Calu3 (cell line): ENCODE measurements around the gene ATP9A. TPM values are rescaled to one million over a fixed set of nuclear protein-coding genes. Genes with fewer than 3 reads are reported as not detected.

ENCODE experiments used
- BruUV-seq: library from RNA; stranded (reverse); fragments of 400-500 nt; replicated peaks from 2 replicates; lab custom pipeline; 2021; lab: Mats Ljungman, UMichigan
- CTCF ChIA-PET: fragments of 300-600 bp; sonication (Branson Sonifier 250); formaldehyde crosslinking; loops from one replicate; lab custom pipeline; 2022; ENCODE audit warnings: antibody characterized with exemption; lab: Charles Lee
- DNase-seq: peaks from one replicate; pipeline ENCODE4 v3.0.0; 2022
- H3K27ac Mint-ChIP-seq: one replicate; pipeline ENCODE4 v1.8.0; 2022; ENCODE audit warnings: mixed read lengths; ENCODE audit not compliant: unreplicated experiment
- H3K27me3 Mint-ChIP-seq: one replicate; pipeline ENCODE4 v1.8.0; 2022; ENCODE audit warnings: mixed read lengths; ENCODE audit not compliant: unreplicated experiment
- H3K36me3 Mint-ChIP-seq: one replicate; pipeline ENCODE4 v1.8.0; 2022; ENCODE audit warnings: mild to moderate bottlenecking, moderate library complexity, mixed read lengths; ENCODE audit not compliant: insufficient read depth, unreplicated experiment
- H3K4me1 Mint-ChIP-seq: one replicate; pipeline ENCODE4 v1.8.0; 2022; ENCODE audit warnings: mild to moderate bottlenecking, low read depth, mixed read lengths; ENCODE audit not compliant: unreplicated experiment
- H3K4me3 Mint-ChIP-seq: one replicate; pipeline ENCODE4 v1.8.0; 2022; ENCODE audit warnings: mild to moderate bottlenecking, low read depth, moderate library complexity, mixed read lengths; ENCODE audit not compliant: unreplicated experiment
- H3K9me3 Mint-ChIP-seq: one replicate; pipeline ENCODE4 v1.8.0; 2022; ENCODE audit warnings: low read depth, mixed read lengths; ENCODE audit not compliant: unreplicated experiment
- CTCF ChIP-seq: fragments of 200-600 bp; IDR thresholded peaks from one replicate; pipeline ENCODE4 v1.8.0; 2022; ENCODE audit warnings: antibody characterized with exemption; ENCODE audit not compliant: unreplicated experiment
- intact Hi-C: fragments of 100-400 bp; cut with micrococcal nuclease; formaldehyde crosslinking; loops from one replicate; pipeline ENCODE4 v1.10.0; 2022; ENCODE audit not compliant: unreplicated experiment
- total RNA-seq: library from RNA; stranded (reverse); gene quantifications from 2 replicates; pipeline ENCODE4 v1.2.3, GENCODE V29; 2022

ATP9A gene
- total RNA-seq, 1 experiment from 2014 or later, result 98.5 TPM

GRCh38 chr20:51800060-51800871, 32.1 kb upstream of the ATP9A start:
- no peaks in the 10 kb centered on the region for H3K9me3 Mint-ChIP-seq
- CTCF ChIA-PET, result interaction anchor here (0.5 to 2.1 kb wide), 13 partner anchors 30 to 1696 kb away, joined by 3 to 19 read pairs (median 4); no protein-coding TSS in a partner anchor
- H3K4me3 Mint-ChIP-seq, result peak overlapping the region; percentile 79
- H3K27ac Mint-ChIP-seq, result peak overlapping the region; percentile 40
- peak; percentile 98 for DNase-seq
- peaks cover 33% of the 10 kb centered on the region for H3K4me1 Mint-ChIP-seq
- H3K27me3 Mint-ChIP-seq, result peaks cover 30% of the 10 kb centered on the region
- BruUV-seq, result no TSS peak
- peak; percentile 99 for TF ChIP-seq CTCF
- peaks cover 26% of the 10 kb centered on the region for H3K36me3 Mint-ChIP-seq
- intact Hi-C loops, result loop anchor here (1.0 to 5.0 kb wide), 5 partner anchors 117 to 283 kb away; no protein-coding TSS in a partner anchor

- TSS peak; percentile 13 for BruUV-seq
- H3K27ac Mint-ChIP-seq, result no peak overlapping the region
- intact Hi-C loops, result no loop called here
- CTCF ChIA-PET, result interaction anchor here (0.6 to 2.1 kb wide), 10 partner anchors 11 to 284 kb away, joined by 3 to 19 read pairs (median 4); no protein-coding TSS in a partner anchor
- no peaks in the 10 kb centered on the region for H3K9me3 Mint-ChIP-seq
- no peak for DNase-seq
- no peak overlapping the region for H3K4me3 Mint-ChIP-seq
- peaks cover 33% of the 10 kb centered on the region for H3K4me1 Mint-ChIP-seq
- TF ChIP-seq CTCF, result no peak
- peaks cover 26% of the 10 kb centered on the region for H3K36me3 Mint-ChIP-seq
- H3K27me3 Mint-ChIP-seq, result peaks cover 30% of the 10 kb centered on the region
Observed at GRCh38 chr20:51799401-51799860, 31.2 kb upstream of the ATP9A start.

- Mint-ChIP-seq H3K36me3 (peaks cover 26% of the 10 kb centered on the region), H3K4me1 (peaks cover 33% of the 10 kb centered on the region), H3K4me3 (no peak overlapping the region), H3K9me3 (no peaks in the 10 kb centered on the region), H3K27me3 (peaks cover 24% of the 10 kb centered on the region), H3K27ac (no peak overlapping the region)
- TF ChIP-seq CTCF, result no peak
- DNase-seq, result no peak
- intact Hi-C loops, result no loop called here
- no TSS peak for BruUV-seq
- CTCF ChIA-PET, result interaction anchor here (0.6 to 1.4 kb wide), 3 partner anchors 17 to 431 kb away, joined by 3 to 6 read pairs (median 3); no protein-coding TSS in a partner anchor
Observed at GRCh38 chr20:51797357-51798025, 29.3 kb upstream of the ATP9A start.

GRCh38 chr20:51796340-51796739, 28.1 kb upstream of the ATP9A start:
- H3K4me3 Mint-ChIP-seq, result no peak overlapping the region
- peaks cover 12% of the 10 kb centered on the region for H3K27me3 Mint-ChIP-seq
- no peak for DNase-seq
- intact Hi-C loops, result no loop called here
- CTCF ChIA-PET, result interaction anchor here (0.8 to 1.4 kb wide), 2 partner anchors 44 to 96 kb away, joined by 3 to 6 read pairs; no protein-coding TSS in a partner anchor
- peaks cover 23% of the 10 kb centered on the region for H3K4me1 Mint-ChIP-seq
- no peak for TF ChIP-seq CTCF
- no peaks in the 10 kb centered on the region for H3K9me3 Mint-ChIP-seq
- peaks cover 16% of the 10 kb centered on the region for H3K36me3 Mint-ChIP-seq
- BruUV-seq, result no TSS peak
- H3K27ac Mint-ChIP-seq, result no peak overlapping the region
